A673 (cell line): ENCODE data around the gene PYCR2. TPM values are rescaled to one million over a fixed set of nuclear protein-coding genes. Genes with fewer than 3 reads are reported as not detected.
"Not testable (repeated sequence)": the region's sequence is repeated elsewhere in the genome, so short reads cannot be mapped to it uniquely, and the experiment has no call there.

ENCODE experiments used
- BruUV-seq: library from RNA; stranded (reverse); fragments of 400-500 nt; replicated peaks from 2 replicates; lab custom pipeline; 2021; lab: Mats Ljungman, UMichigan
- CTCF ChIA-PET: fragments of 300-600 bp; sonication (Branson Sonifier 250); formaldehyde crosslinking; loops from one replicate; lab custom pipeline; 2022; ENCODE audit warnings: antibody characterized with exemption; lab: Charles Lee
- POLR2A ChIA-PET: fragments of 300-600 bp; sonication (Branson Sonifier 250); formaldehyde crosslinking; loops from one replicate; lab custom pipeline; 2022; ENCODE audit warnings: antibody characterized with exemption; ENCODE audit not compliant: low non-redundant PET; lab: Charles Lee
- DNase-seq: peaks from one replicate; pipeline ENCODE4 v3.0.0-alpha.2; 2015; ENCODE audit warnings: low spot score
- H3K27ac ChIP-seq: fragments of 200-600 bp; sonication (generic); 2 replicates; pipeline ENCODE4 v1.5.1; 2016; ENCODE audit warnings: mixed run types, low read depth, mild to moderate bottlenecking, mixed read lengths, antibody characterized with exemption, low read length; ENCODE audit not compliant: poor library complexity, severe bottlenecking
- H3K27me3 ChIP-seq: fragments of 200-600 bp; sonication (generic); replicated peaks from 2 replicates; pipeline ENCODE4 v1.6.1; 2017; ENCODE audit warnings: mixed run types, low read depth, mild to moderate bottlenecking, mixed read lengths, antibody characterized with exemption, low read length; ENCODE audit not compliant: insufficient read depth, poor library complexity
- H3K36me3 ChIP-seq: fragments of 200-600 bp; sonication (generic); 2 replicates; pipeline ENCODE4 v1.6.1; 2016; ENCODE audit warnings: mixed run types, mild to moderate bottlenecking, mixed read lengths, antibody characterized with exemption, low read length; ENCODE audit not compliant: insufficient read depth, poor library complexity, severe bottlenecking
- H3K4me1 ChIP-seq: fragments of 200-600 bp; sonication (generic); 2 replicates; pipeline ENCODE4 v1.6.1; 2017; ENCODE audit warnings: mixed run types, mild to moderate bottlenecking, mixed read lengths, antibody characterized with exemption, low read length; ENCODE audit not compliant: insufficient read depth, poor library complexity, severe bottlenecking
- H3K4me3 ChIP-seq: fragments of 200-600 bp; sonication (generic); 2 replicates; pipeline ENCODE4 v1.5.1; 2016; ENCODE audit warnings: low read depth, mixed run types, mild to moderate bottlenecking, mixed read lengths, low read length; ENCODE audit not compliant: poor library complexity, severe bottlenecking
- H3K9me3 ChIP-seq: fragments of 200-600 bp; sonication (generic); 2 replicates; pipeline ENCODE4 v1.6.1; 2016; ENCODE audit warnings: mixed run types, low read depth, mild to moderate bottlenecking, mixed read lengths, antibody characterized with exemption, low read length; ENCODE audit not compliant: poor library complexity, severe bottlenecking
- CTCF ChIP-seq: fragments of 300-800, 200-600 bp; sonication (generic); conservative IDR thresholded peaks from 2 replicates; pipeline ENCODE4 v1.5.1; 2017; ENCODE audit warnings: low read depth, mild to moderate bottlenecking, antibody characterized with exemption, low read length, moderate library complexity, mixed read lengths
- EZH2 ChIP-seq: fragments of 200-600 bp; sonication (generic); IDR thresholded peaks from 2 replicates; pipeline ENCODE4 v1.6.1; 2017; ENCODE audit warnings: borderline replicate concordance, low read depth, mild to moderate bottlenecking, mixed read lengths, antibody characterized with exemption, low read length; ENCODE audit not compliant: poor library complexity, severe bottlenecking
- intact Hi-C: fragments of 100-400 bp; cut with micrococcal nuclease; formaldehyde crosslinking; loops from one replicate; pipeline ENCODE4 v1.10.0; 2022; ENCODE audit not compliant: unreplicated experiment
- total RNA-seq: library from RNA; stranded (reverse); gene quantifications from 2 replicates; pipeline ENCODE4 v1.2.3, GENCODE V29; 2021

Gene PYCR2
- total RNA-seq, 1 experiment from 2014 or later = 52.5 TPM

- Histone ChIP-seq H3K4me3 (no peak overlapping the region), H3K4me1 (no peaks in the 10 kb centered on the region), H3K9me3 (no peaks in the 10 kb centered on the region), H3K36me3 (no peaks in the 10 kb centered on the region), H3K27me3 (no peaks in the 10 kb centered on the region), H3K27ac (no peak overlapping the region)
- intact Hi-C loops = no loop called here
- TF ChIP-seq CTCF = no peak
- ChIA-PET POLR2A (no interaction called here), CTCF (no interaction called here)
- no TSS peak for BruUV-seq
- no peak for DNase-seq
These were observed 9.0 kb upstream of the PYCR2 start for GRCh38 chr1:225933072-225933471.

- no peak overlapping the region for H3K4me3 ChIP-seq
- no peaks in the 10 kb centered on the region for H3K4me1 ChIP-seq
- no peak for DNase-seq
- no peaks in the 10 kb centered on the region for H3K9me3 ChIP-seq
- intact Hi-C loops = no loop called here
- H3K36me3 ChIP-seq = no peaks in the 10 kb centered on the region
- TF ChIP-seq CTCF (no peak), EZH2 (no peak)
- ChIA-PET CTCF (no interaction called here), POLR2A (no interaction called here)
- H3K27ac ChIP-seq = no peak overlapping the region
- no TSS peak for BruUV-seq
- no peaks in the 10 kb centered on the region for H3K27me3 ChIP-seq
These were observed 7.5 kb upstream of the PYCR2 start for GRCh38 chr1:225931270-225932136.

- no peak for DNase-seq
- Histone ChIP-seq H3K27me3 (no peaks in the 10 kb centered on the region), H3K4me3 (no peak overlapping the region), H3K36me3 (no peaks in the 10 kb centered on the region), H3K4me1 (no peaks in the 10 kb centered on the region), H3K9me3 (no peaks in the 10 kb centered on the region), H3K27ac (no peak overlapping the region)
- TF ChIP-seq CTCF (no peak), EZH2 (no peak)
- ChIA-PET POLR2A (no interaction called here), CTCF (no interaction called here)
- no TSS peak for BruUV-seq
- intact Hi-C loops = no loop called here
These were observed 6.5 kb upstream of the PYCR2 start for GRCh38 chr1:225930566-225930965.

- intact Hi-C loops, H3K4me3 ChIP-seq, H3K9me3 ChIP-seq, H3K27me3 ChIP-seq, BruUV-seq, POLR2A ChIA-PET, H3K36me3 ChIP-seq, H3K27ac ChIP-seq, CTCF ChIA-PET, DNase-seq, H3K4me1 ChIP-seq: not testable (repeated sequence)
These were observed 5.4 kb upstream of the PYCR2 start for GRCh38 chr1:225929462-225929861.
